ENCODE measurements around the gene HOXA11. TPM values are rescaled to one million over a fixed set of nuclear protein-coding genes. Genes with fewer than 3 reads are reported as not detected.

Gene HOXA11
- total RNA-seq, 1 experiment from 2014 or later: not detected

GRCh38 chr7:27221201-27221797 is 36.3 kb upstream of the HOXA11 start:
- Mint-ChIP-seq H3K4me3 (no peak overlapping the region; the same call in 1 of the 2 replicates), H3K36me3 (no peaks in the 10 kb centered on the region), H3K9me3 (no peaks in the 10 kb centered on the region), H3K27me3 (ENCODE audit: low read depth) (peaks cover 100% of the 10 kb centered on the region), H3K4me1 (peaks cover 30% of the 10 kb centered on the region), H3K27ac (no peak overlapping the region)
- DNase-seq (ENCODE audit: low spot score) (no peak), ATAC-seq (no peak)
- CTCF ChIA-PET: no interaction called here
- POLR2A ChIA-PET: no interaction called here
- no peak for TF ChIP-seq SOX15 (CRISPR knock-in tag; IDR thresholded peaks at IDR 0.05)
- no peak for TF ChIP-seq STAT6 (CRISPR knock-in tag; conservative IDR thresholded peaks at IDR 0.05; ENCODE audit: low read depth)
- TF ChIP-seq ZNF317 (CRISPR knock-in tag; IDR thresholded peaks at IDR 0.05; ENCODE audit: borderline replicate concordance, low read depth): no peak
- no peak for TF ChIP-seq ZNF281 (CRISPR knock-in tag; IDR thresholded peaks at IDR 0.05)
- no peak for TF ChIP-seq ZNF121 (CRISPR knock-in tag; IDR thresholded peaks at IDR 0.05)
- no peak for TF ChIP-seq ZNF512 (CRISPR knock-in tag; IDR thresholded peaks at IDR 0.05; ENCODE audit: borderline replicate concordance)
- no peak for TF ChIP-seq KAT7 (CRISPR knock-in tag; IDR thresholded peaks at IDR 0.05; ENCODE audit: borderline replicate concordance)
- TF ChIP-seq RORB (CRISPR knock-in tag; IDR thresholded peaks at IDR 0.05): no peak
- TF ChIP-seq NR1H2 (CRISPR knock-in tag; IDR thresholded peaks at IDR 0.05): no peak
- no peak for TF ChIP-seq ZBTB21 (CRISPR knock-in tag; IDR thresholded peaks at IDR 0.05; ENCODE audit: borderline replicate concordance)
- no peak for TF ChIP-seq GTF2I (CRISPR knock-in tag; conservative IDR thresholded peaks at IDR 0.05)
- TF ChIP-seq NFYB (CRISPR knock-in tag; conservative IDR thresholded peaks at IDR 0.05; ENCODE audit: low read depth): no peak
- no peak for TF ChIP-seq ZNF138 (CRISPR knock-in tag; conservative IDR thresholded peaks at IDR 0.05)
- no peak for TF ChIP-seq ATF3 (CRISPR knock-in tag; conservative IDR thresholded peaks at IDR 0.05)
- TF ChIP-seq ZSCAN18 (CRISPR knock-in tag; IDR thresholded peaks at IDR 0.05): no peak

- CTCF ChIA-PET: no interaction called here
- peaks cover 100% of the 10 kb centered on the region for H3K27me3 Mint-ChIP-seq (ENCODE audit: low read depth)
- POLR2A ChIA-PET: no interaction called here
- no peaks in the 10 kb centered on the region for H3K9me3 Mint-ChIP-seq
- H3K27ac Mint-ChIP-seq: no peak overlapping the region
- H3K4me1 Mint-ChIP-seq: peaks cover 37% of the 10 kb centered on the region
- DNase-seq (ENCODE audit: low spot score): no peak
- no peak overlapping the region for H3K4me3 Mint-ChIP-seq
- H3K36me3 Mint-ChIP-seq: no peaks in the 10 kb centered on the region
- peak; percentile 66 for ATAC-seq
- TF ChIP-seq RELA (CRISPR knock-in tag; IDR thresholded peaks at IDR 0.05; ENCODE audit: borderline replicate concordance) (no peak), NFE2L1 (CRISPR knock-in tag; IDR thresholded peaks at IDR 0.05) (no peak), GRHL2 (CRISPR knock-in tag; IDR thresholded peaks at IDR 0.05; ENCODE audit: insufficient replicate concordance, severe bottlenecking) (no peak), ZBTB43 (CRISPR knock-in tag; IDR thresholded peaks at IDR 0.05) (no peak), ELF4 (CRISPR knock-in tag; IDR thresholded peaks at IDR 0.05; ENCODE audit: low read depth) (no peak), KAT7 (CRISPR knock-in tag; IDR thresholded peaks at IDR 0.05; ENCODE audit: borderline replicate concordance) (no peak), TCF7 (CRISPR knock-in tag; IDR thresholded peaks at IDR 0.05; ENCODE audit: low read depth) (no peak), MAX (CRISPR knock-in tag; IDR thresholded peaks at IDR 0.05) (no peak), TEAD1 (CRISPR knock-in tag; IDR thresholded peaks at IDR 0.05) (no peak), NR1H2 (CRISPR knock-in tag; IDR thresholded peaks at IDR 0.05) (no peak)
These were observed 35.5 kb upstream of the HOXA11 start for GRCh38 chr7:27220440-27220955.

Measured in WTC11 (cell line).